H9 (cell line): ENCODE data around the gene PVALB. TPM values are rescaled to one million over a fixed set of nuclear protein-coding genes. Genes with fewer than 3 reads are reported as not detected.

Source experiments
- DNase-seq: peaks from one replicate; pipeline ENCODE4 v3.0.0-alpha.2; 2017
- H2AFZ ChIP-seq: one replicate; pipeline ENCODE4 v1.6.1; 2013; ENCODE audit warnings: mild to moderate bottlenecking, low read length, control low read depth, moderate library complexity
- H2AK5ac ChIP-seq: 2 replicates; pipeline ENCODE4 v1.6.1; 2013; ENCODE audit warnings: low read length, control low read depth, mixed read lengths; ENCODE audit not compliant: insufficient read length
- H2BK120ac ChIP-seq: one replicate; pipeline ENCODE4 v1.6.1; 2013; ENCODE audit warnings: low read depth, mild to moderate bottlenecking, low read length, control low read depth, inconsistent platforms; ENCODE audit not compliant: poor library complexity, severe bottlenecking
- H2BK12ac ChIP-seq: 2 replicates; pipeline ENCODE4 v1.6.1; 2013; ENCODE audit warnings: low read length, control low read depth, mixed read lengths, low read depth; ENCODE audit not compliant: insufficient read length
- H2BK15ac ChIP-seq: 2 replicates; pipeline ENCODE4 v1.6.1; 2013; ENCODE audit warnings: low read depth, low read length, control low read depth
- H2BK20ac ChIP-seq: one replicate; pipeline ENCODE4 v1.6.1; 2013; ENCODE audit warnings: low read depth, mild to moderate bottlenecking, low read length, control low read depth, inconsistent platforms; ENCODE audit not compliant: poor library complexity, severe bottlenecking
- H2BK5ac ChIP-seq: 2 replicates; pipeline ENCODE4 v1.6.1; 2013; ENCODE audit warnings: low read length, control low read depth, mixed read lengths; ENCODE audit not compliant: insufficient read length
- H3K14ac ChIP-seq: 2 replicates; pipeline ENCODE4 v1.6.1; 2013; ENCODE audit warnings: low read length, control low read depth; ENCODE audit not compliant: insufficient read depth
- H3K18ac ChIP-seq: 2 replicates; pipeline ENCODE4 v1.6.1; 2013; ENCODE audit warnings: low read depth, mild to moderate bottlenecking, mixed read lengths, low read length, control low read depth; ENCODE audit not compliant: insufficient read length
- H3K23ac ChIP-seq: 2 replicates; pipeline ENCODE4 v1.6.1; 2013; ENCODE audit warnings: low read length, control low read depth, mixed read lengths, low read depth; ENCODE audit not compliant: insufficient read length
- H3K23me2 ChIP-seq: 2 replicates; pipeline ENCODE4 v1.6.1; 2013; ENCODE audit warnings: low read depth, mild to moderate bottlenecking, mixed read lengths, low read length, control low read depth; ENCODE audit not compliant: insufficient read length, poor library complexity, severe bottlenecking
- H3K27ac ChIP-seq: 2 replicates; pipeline ENCODE4 v1.5.1; 2013; ENCODE audit warnings: low read length, control low read depth, mixed read lengths, low read depth; ENCODE audit not compliant: insufficient read length
- H3K27me3 ChIP-seq: 2 replicates; pipeline ENCODE4 v1.6.1; 2013; ENCODE audit warnings: low read length, control low read depth, inconsistent platforms; ENCODE audit not compliant: insufficient read depth
- H3K4ac ChIP-seq: 2 replicates; pipeline ENCODE4 v1.6.1; 2013; ENCODE audit warnings: low read depth, mild to moderate bottlenecking, control low read depth, inconsistent platforms, low read length, moderate library complexity
- H3K4me1 ChIP-seq: 2 replicates; pipeline ENCODE4 v1.6.1; 2013; ENCODE audit warnings: low read length, control low read depth, inconsistent platforms; ENCODE audit not compliant: insufficient read depth
- H3K4me2 ChIP-seq: 2 replicates; pipeline ENCODE4 v1.6.1; 2013; ENCODE audit warnings: low read length, control low read depth, mixed read lengths; ENCODE audit not compliant: insufficient read length, insufficient read depth
- H3K56ac ChIP-seq: 2 replicates; pipeline ENCODE4 v1.6.1; 2013; ENCODE audit warnings: low read depth, mild to moderate bottlenecking, mixed read lengths, low read length, control low read depth; ENCODE audit not compliant: insufficient read length
- H3K79me1 ChIP-seq: 2 replicates; pipeline ENCODE4 v1.6.1; 2013; ENCODE audit warnings: low read depth, mild to moderate bottlenecking, moderate library complexity, low read length, control low read depth, inconsistent platforms; ENCODE audit not compliant: insufficient read depth, poor library complexity, severe bottlenecking
- H3K79me2 ChIP-seq: 2 replicates; pipeline ENCODE4 v1.6.1; 2013; ENCODE audit warnings: low read length, control low read depth, inconsistent platforms; ENCODE audit not compliant: insufficient read depth
- H3K9ac ChIP-seq: 2 replicates; pipeline ENCODE4 v1.6.1; 2013; ENCODE audit warnings: low read length, control low read depth, mixed read lengths; ENCODE audit not compliant: insufficient read length; ENCODE audit errors: extremely low read depth
- H3K9me3 ChIP-seq: one replicate; pipeline ENCODE4 v1.6.1; 2013; ENCODE audit warnings: low read depth, low read length, inconsistent platforms; ENCODE audit not compliant: control insufficient read depth
- H3T11ph ChIP-seq: one replicate; pipeline ENCODE4 v1.6.1; 2013; ENCODE audit warnings: mild to moderate bottlenecking, low read length, control low read depth, inconsistent platforms
- H4K20me1 ChIP-seq: one replicate; pipeline ENCODE4 v1.6.1; 2013; ENCODE audit not compliant: control insufficient read depth, insufficient read length, insufficient read depth
- H4K5ac ChIP-seq: 2 replicates; pipeline ENCODE4 v1.6.1; 2013; ENCODE audit warnings: low read depth, mild to moderate bottlenecking, mixed read lengths, low read length, control low read depth; ENCODE audit not compliant: insufficient read length
- H4K8ac ChIP-seq: replicated peaks from 2 replicates; pipeline ENCODE4 v1.6.1; 2013; ENCODE audit warnings: low read length, control low read depth, mixed read lengths, low read depth; ENCODE audit not compliant: insufficient read length
- H4K91ac ChIP-seq: 2 replicates; pipeline ENCODE4 v1.6.1; 2013; ENCODE audit warnings: low read depth, mild to moderate bottlenecking, moderate library complexity, mixed read lengths, low read length, control low read depth; ENCODE audit not compliant: insufficient read length
- H3K27ac Mint-ChIP-seq, 3 experiments: 2 replicates in 2 of 3; 3 replicates in 1 of 3; pipeline ENCODE4 v1.8.0; 2020 to 2021; ENCODE audit warnings: mixed read lengths in 3 of 3, mild to moderate bottlenecking in 1 of 3, moderate library complexity in 1 of 3
- H3K27me3 Mint-ChIP-seq: 2 replicates; pipeline ENCODE4 v1.8.0; 2021; ENCODE audit warnings: low read depth, mild to moderate bottlenecking, moderate library complexity, mixed read lengths
- H3K36me3 Mint-ChIP-seq, 3 experiments: 2 replicates in 2 of 3; 3 replicates in 1 of 3; pipeline ENCODE4 v1.8.0; 2020 to 2021; ENCODE audit warnings: low read depth in 3 of 3, mixed read lengths in 3 of 3; ENCODE audit not compliant: insufficient read depth in 1 of 3
- H3K4me1 Mint-ChIP-seq, 2 experiments: 2 replicates each; pipeline ENCODE4 v1.8.0; 2020; ENCODE audit warnings: mixed read lengths in 2 of 2
- H3K4me3 Mint-ChIP-seq, 2 experiments: 2 replicates in 1 of 2; 3 replicates in 1 of 2; pipeline ENCODE4 v1.8.0; 2020 to 2021; ENCODE audit warnings: mild to moderate bottlenecking in 2 of 2, mixed read lengths in 2 of 2, moderate library complexity in 1 of 2
- H3K9me3 Mint-ChIP-seq, 2 experiments: 2 replicates in 1 of 2; 3 replicates in 1 of 2; pipeline ENCODE4 v1.8.0; 2020; ENCODE audit warnings: mild to moderate bottlenecking in 2 of 2, mixed read lengths in 2 of 2, moderate library complexity in 1 of 2
- WGBS: extraction: QIAGEN DNeasy Blood & Tissue Kit; methylation state at CpG from one replicate; pipeline ENCODE4 v1.1.7; 2013; ENCODE audit warnings: missing lambda C conversion rate, low lambda C conversion rate, mixed read lengths; ENCODE audit not compliant: insufficient read length; ENCODE audit errors: extremely low coverage; 5-methylcytosine and 5-hydroxymethylcytosine counted together
- total RNA-seq: library from RNA; stranded (reverse); gene quantifications from 2 replicates; pipeline ENCODE4 v1.2.1, GENCODE V29; 2021
- TF ChIP-seq, protein P1 (sequence below): fragments of 200-600 bp; sonication (generic); conservative IDR thresholded peaks from 3 replicates; pipeline ENCODE4 v1.8.0; 2021; ENCODE audit warnings: antibody characterized with exemption, mild to moderate bottlenecking

Gene PVALB
- total RNA-seq, 1 experiment from 2014 or later: 2.7 TPM

DNA sequence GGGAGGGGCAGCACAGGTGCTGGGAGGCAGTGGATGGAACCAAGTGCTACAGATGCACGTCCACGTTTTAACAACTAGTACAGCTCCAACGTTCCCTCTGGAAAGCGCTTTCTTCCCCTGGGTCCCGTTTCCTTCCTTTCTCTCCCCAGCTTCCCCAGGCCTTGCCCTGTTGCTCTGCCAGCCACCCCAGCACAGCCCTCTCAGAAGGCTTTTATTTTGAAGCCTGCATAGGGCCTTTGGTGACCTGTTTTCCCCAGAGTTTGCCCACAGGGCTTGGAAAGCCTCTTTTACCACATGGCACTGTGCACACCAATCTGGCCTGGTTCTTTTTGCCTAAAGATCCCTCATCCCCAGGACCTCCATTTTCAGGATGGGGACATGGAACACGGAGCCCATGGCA, 30.1 kb upstream of the PVALB start:
- DNase-seq: no peak
- H3T11ph ChIP-seq: no peak overlapping the region
- H3K14ac ChIP-seq: no peak overlapping the region
- H2BK20ac ChIP-seq: no peak overlapping the region
- H3K56ac ChIP-seq: no peak overlapping the region
- no peaks in the 10 kb centered on the region for H3K36me3 Mint-ChIP-seq
- WGBS: no CpG with 5 or more reads among the region's 6 CpGs
- no peaks in the 10 kb centered on the region for H3K79me2 ChIP-seq
- no peak overlapping the region for H2BK120ac ChIP-seq
- no peak overlapping the region for H3K23ac ChIP-seq
- no peak overlapping the region for H2BK5ac ChIP-seq
- H3K9me3 Mint-ChIP-seq: no peaks in the 10 kb centered on the region
- no peaks in the 10 kb centered on the region for H3K79me1 ChIP-seq
- no peaks in the 10 kb centered on the region for H4K20me1 ChIP-seq
- H3K18ac ChIP-seq: no peak overlapping the region
- H3K27ac ChIP-seq: no peak overlapping the region
- H3K9ac ChIP-seq: no peak overlapping the region
- H3K4me2 ChIP-seq: no peak overlapping the region
- no peak overlapping the region for H4K91ac ChIP-seq
- no peak overlapping the region for H2AFZ ChIP-seq
- no peak overlapping the region for H2BK12ac ChIP-seq
- H3K27me3 ChIP-seq: no peaks in the 10 kb centered on the region; the same call in 1 of the 2 replicates
- H3K4ac ChIP-seq: no peak overlapping the region
- no peaks in the 10 kb centered on the region for H3K4me1 ChIP-seq
- H2AK5ac ChIP-seq: no peak overlapping the region
- peaks cover 70% of the 10 kb centered on the region for H3K27me3 Mint-ChIP-seq
- TF ChIP-seq, protein P1, sequence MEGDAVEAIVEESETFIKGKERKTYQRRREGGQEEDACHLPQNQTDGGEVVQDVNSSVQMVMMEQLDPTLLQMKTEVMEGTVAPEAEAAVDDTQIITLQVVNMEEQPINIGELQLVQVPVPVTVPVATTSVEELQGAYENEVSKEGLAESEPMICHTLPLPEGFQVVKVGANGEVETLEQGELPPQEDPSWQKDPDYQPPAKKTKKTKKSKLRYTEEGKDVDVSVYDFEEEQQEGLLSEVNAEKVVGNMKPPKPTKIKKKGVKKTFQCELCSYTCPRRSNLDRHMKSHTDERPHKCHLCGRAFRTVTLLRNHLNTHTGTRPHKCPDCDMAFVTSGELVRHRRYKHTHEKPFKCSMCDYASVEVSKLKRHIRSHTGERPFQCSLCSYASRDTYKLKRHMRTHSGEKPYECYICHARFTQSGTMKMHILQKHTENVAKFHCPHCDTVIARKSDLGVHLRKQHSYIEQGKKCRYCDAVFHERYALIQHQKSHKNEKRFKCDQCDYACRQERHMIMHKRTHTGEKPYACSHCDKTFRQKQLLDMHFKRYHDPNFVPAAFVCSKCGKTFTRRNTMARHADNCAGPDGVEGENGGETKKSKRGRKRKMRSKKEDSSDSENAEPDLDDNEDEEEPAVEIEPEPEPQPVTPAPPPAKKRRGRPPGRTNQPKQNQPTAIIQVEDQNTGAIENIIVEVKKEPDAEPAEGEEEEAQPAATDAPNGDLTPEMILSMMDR: no peak
- H3K9me3 ChIP-seq: no peaks in the 10 kb centered on the region
- H3K4me3 Mint-ChIP-seq: no peak overlapping the region
- H2BK15ac ChIP-seq: no peak overlapping the region
- no peak overlapping the region for H4K5ac ChIP-seq
- no peak overlapping the region for H3K27ac Mint-ChIP-seq
- H3K4me1 Mint-ChIP-seq: peaks cover 0 to 15% of the 10 kb centered on the region in 2 experiments; a peak in 2 of 4 replicates
- H4K8ac ChIP-seq: no peak overlapping the region
- H3K23me2 ChIP-seq: no peaks in the 10 kb centered on the region
